Measurements from ENCODE around the gene RGS5.

DNA sequence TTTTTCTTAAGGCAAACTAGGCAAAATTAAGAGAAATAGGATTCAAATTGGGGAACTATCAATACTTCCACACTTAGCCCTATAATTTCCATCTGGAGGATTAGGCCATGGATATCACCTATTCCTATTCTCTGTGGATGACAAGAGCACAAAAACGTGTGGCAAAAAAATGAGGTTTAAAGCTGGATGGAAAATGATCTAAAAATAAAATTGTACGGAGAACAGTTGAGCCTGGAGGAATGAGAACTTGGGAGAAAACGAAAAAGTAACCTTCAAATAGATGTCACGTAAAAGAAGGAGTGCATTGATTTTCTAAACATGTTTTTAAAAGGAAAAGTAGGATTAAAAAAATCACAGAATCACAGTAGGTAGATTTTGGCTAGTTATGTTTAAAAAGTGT lies 77.9 kb downstream of the RGS5 start:
- TF ChIP-seq, protein P1, sequence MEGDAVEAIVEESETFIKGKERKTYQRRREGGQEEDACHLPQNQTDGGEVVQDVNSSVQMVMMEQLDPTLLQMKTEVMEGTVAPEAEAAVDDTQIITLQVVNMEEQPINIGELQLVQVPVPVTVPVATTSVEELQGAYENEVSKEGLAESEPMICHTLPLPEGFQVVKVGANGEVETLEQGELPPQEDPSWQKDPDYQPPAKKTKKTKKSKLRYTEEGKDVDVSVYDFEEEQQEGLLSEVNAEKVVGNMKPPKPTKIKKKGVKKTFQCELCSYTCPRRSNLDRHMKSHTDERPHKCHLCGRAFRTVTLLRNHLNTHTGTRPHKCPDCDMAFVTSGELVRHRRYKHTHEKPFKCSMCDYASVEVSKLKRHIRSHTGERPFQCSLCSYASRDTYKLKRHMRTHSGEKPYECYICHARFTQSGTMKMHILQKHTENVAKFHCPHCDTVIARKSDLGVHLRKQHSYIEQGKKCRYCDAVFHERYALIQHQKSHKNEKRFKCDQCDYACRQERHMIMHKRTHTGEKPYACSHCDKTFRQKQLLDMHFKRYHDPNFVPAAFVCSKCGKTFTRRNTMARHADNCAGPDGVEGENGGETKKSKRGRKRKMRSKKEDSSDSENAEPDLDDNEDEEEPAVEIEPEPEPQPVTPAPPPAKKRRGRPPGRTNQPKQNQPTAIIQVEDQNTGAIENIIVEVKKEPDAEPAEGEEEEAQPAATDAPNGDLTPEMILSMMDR (IDR thresholded peaks at IDR 0.05), result no peak
- no peak for TF ChIP-seq POLR2A (IDR thresholded peaks at IDR 0.05)
